ENCODE data around the gene TMEM30A. TPM values are rescaled to one million over a fixed set of nuclear protein-coding genes. Genes with fewer than 3 reads are reported as not detected.

Gene TMEM30A
- polyA plus RNA-seq, 1 experiment, result 75.0 TPM

- CTCF ChIA-PET, result interaction anchor here (0.9 to 5.1 kb wide), 5 partner anchors 10 to 289 kb away, joined by 3 to 36 read pairs (median 6); partner anchors contain the start of gene COX7A2
- POLR2A ChIA-PET, result no interaction called here
These were observed 27.1 kb downstream of the TMEM30A start for GRCh38 chr6:75257343-75258087.

GRCh38 chr6:75250552-75250951 lies 34.0 kb downstream of the TMEM30A start:
- Histone ChIP-seq H3K4me3 (ENCODE audit: low read depth, low read length) (no peak overlapping the region), H3K27me3 (ENCODE audit: control insufficient read depth, insufficient read depth, low read length) (no peaks in the 10 kb centered on the region), H3K27ac (ENCODE audit: low read depth, low read length) (no peak overlapping the region), H3K9me3 (ENCODE audit: control insufficient read depth, insufficient read depth, low read length) (no peaks in the 10 kb centered on the region)
- no peak for DNase-seq (ENCODE audit: low read depth, low spot score)
- POLR2A ChIA-PET, result no interaction called here
- TF ChIP-seq CTCF (IDR thresholded peaks at IDR 0.05; ENCODE audit: low read depth, low read length), result no peak
- CTCF ChIA-PET, result interaction anchor here (1.4 to 1.6 kb wide), 2 partner anchors 17 to 296 kb away, joined by 3 to 12 read pairs; no protein-coding TSS in a partner anchor

More at GRCh38 chr6:75257343-75258087, 27.1 kb downstream of the TMEM30A start:
- TF ChIP-seq CTCF (IDR thresholded peaks at IDR 0.05; ENCODE audit: low read depth, low read length), result no peak
- H3K4me3 ChIP-seq (ENCODE audit: low read depth, low read length), result no peak overlapping the region
- H3K9me3 ChIP-seq (ENCODE audit: control insufficient read depth, insufficient read depth, low read length), result no peaks in the 10 kb centered on the region
- H3K27ac ChIP-seq (ENCODE audit: low read depth, low read length), result no peak overlapping the region
- DNase-seq (ENCODE audit: low read depth, low spot score), result no peak
- H3K27me3 ChIP-seq (ENCODE audit: control insufficient read depth, insufficient read depth, low read length), result no peaks in the 10 kb centered on the region

- no peak overlapping the region for H3K4me3 ChIP-seq (ENCODE audit: low read depth, low read length)
These were observed 34.8 kb downstream of the TMEM30A start for GRCh38 chr6:75249837-75250236.

GRCh38 chr6:75246386-75246785 lies 38.2 kb downstream of the TMEM30A start:
- H3K9me3 ChIP-seq (ENCODE audit: control insufficient read depth, insufficient read depth, low read length), result no peaks in the 10 kb centered on the region
- no peak overlapping the region for H3K27ac ChIP-seq (ENCODE audit: low read depth, low read length)
- POLR2A ChIA-PET, result no interaction called here
- no peak for TF ChIP-seq CTCF (IDR thresholded peaks at IDR 0.05; ENCODE audit: low read depth, low read length)
- H3K27me3 ChIP-seq (ENCODE audit: control insufficient read depth, insufficient read depth, low read length), result no peaks in the 10 kb centered on the region
- H3K4me3 ChIP-seq (ENCODE audit: low read depth, low read length), result no peak overlapping the region
- DNase-seq (ENCODE audit: low read depth, low spot score), result no peak
- CTCF ChIA-PET, result no interaction called here

More at GRCh38 chr6:75249837-75250236, 34.8 kb downstream of the TMEM30A start:
- Histone ChIP-seq H3K9me3 (ENCODE audit: control insufficient read depth, insufficient read depth, low read length) (no peaks in the 10 kb centered on the region), H3K27me3 (ENCODE audit: control insufficient read depth, insufficient read depth, low read length) (no peaks in the 10 kb centered on the region), H3K27ac (ENCODE audit: low read depth, low read length) (no peak overlapping the region)
- POLR2A ChIA-PET, result no interaction called here
- CTCF ChIA-PET, result interaction anchor here (1.6 kb wide), 1 partner anchor 17 kb away, joined by 12 read pairs; no protein-coding TSS in a partner anchor
- DNase-seq (ENCODE audit: low read depth, low spot score), result no peak
- TF ChIP-seq CTCF (IDR thresholded peaks at IDR 0.05; ENCODE audit: low read depth, low read length), result no peak

- no peaks in the 10 kb centered on the region for H3K27me3 ChIP-seq (ENCODE audit: control insufficient read depth, insufficient read depth, low read length)
- TF ChIP-seq CTCF (IDR thresholded peaks at IDR 0.05; ENCODE audit: low read depth, low read length), result no peak
- no peak for DNase-seq (ENCODE audit: low read depth, low spot score)
- H3K4me3 ChIP-seq (ENCODE audit: low read depth, low read length), result peak overlapping the region; percentile 95
- H3K27ac ChIP-seq (ENCODE audit: low read depth, low read length), result peak overlapping the region; percentile 91
- H3K9me3 ChIP-seq (ENCODE audit: control insufficient read depth, insufficient read depth, low read length), result no peaks in the 10 kb centered on the region
- POLR2A ChIA-PET, result interaction anchor here (1.2 to 1.3 kb wide), 5 partner anchors 35 to 1724 kb away, joined by 3 to 5 read pairs (median 4); partner anchors contain the start of gene COL12A1
- CTCF ChIA-PET, result interaction anchor here (1.1 to 2.0 kb wide), 7 partner anchors 8 to 302 kb away, joined by 4 to 12 read pairs (median 6); no protein-coding TSS in a partner anchor
These were observed 40.5 kb downstream of the TMEM30A start for GRCh38 chr6:75244063-75244584.
